ENCODE results near the gene ADCY5.

DNA sequence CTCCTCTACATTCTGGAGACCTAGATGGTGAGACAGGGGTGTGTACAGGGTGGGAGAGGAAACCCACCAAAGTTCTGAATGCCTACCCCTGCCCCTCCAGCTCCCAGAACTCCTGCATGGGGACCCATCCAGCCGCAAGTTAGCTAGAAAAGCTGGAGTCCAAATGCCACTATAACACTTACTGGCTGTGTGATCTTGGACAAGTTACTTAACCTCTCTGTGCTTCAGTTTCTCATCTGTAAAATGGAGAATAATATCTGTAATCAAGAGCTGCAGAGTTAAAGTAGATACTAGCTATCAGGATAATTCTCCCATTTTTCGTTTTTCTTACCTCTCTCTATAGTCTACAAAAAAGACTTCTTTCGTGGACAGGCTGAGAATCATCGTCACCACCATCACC is 63.4 kb downstream of the ADCY5 start:
- TF ChIP-seq, protein P1, sequence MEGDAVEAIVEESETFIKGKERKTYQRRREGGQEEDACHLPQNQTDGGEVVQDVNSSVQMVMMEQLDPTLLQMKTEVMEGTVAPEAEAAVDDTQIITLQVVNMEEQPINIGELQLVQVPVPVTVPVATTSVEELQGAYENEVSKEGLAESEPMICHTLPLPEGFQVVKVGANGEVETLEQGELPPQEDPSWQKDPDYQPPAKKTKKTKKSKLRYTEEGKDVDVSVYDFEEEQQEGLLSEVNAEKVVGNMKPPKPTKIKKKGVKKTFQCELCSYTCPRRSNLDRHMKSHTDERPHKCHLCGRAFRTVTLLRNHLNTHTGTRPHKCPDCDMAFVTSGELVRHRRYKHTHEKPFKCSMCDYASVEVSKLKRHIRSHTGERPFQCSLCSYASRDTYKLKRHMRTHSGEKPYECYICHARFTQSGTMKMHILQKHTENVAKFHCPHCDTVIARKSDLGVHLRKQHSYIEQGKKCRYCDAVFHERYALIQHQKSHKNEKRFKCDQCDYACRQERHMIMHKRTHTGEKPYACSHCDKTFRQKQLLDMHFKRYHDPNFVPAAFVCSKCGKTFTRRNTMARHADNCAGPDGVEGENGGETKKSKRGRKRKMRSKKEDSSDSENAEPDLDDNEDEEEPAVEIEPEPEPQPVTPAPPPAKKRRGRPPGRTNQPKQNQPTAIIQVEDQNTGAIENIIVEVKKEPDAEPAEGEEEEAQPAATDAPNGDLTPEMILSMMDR (conservative IDR thresholded peaks at IDR 0.05) = no peak
- TF ChIP-seq EZH2 (IDR thresholded peaks at IDR 0.05; ENCODE audit: low read depth) = no peak
